Activated CD8-positive, alpha-beta memory T cell treated with anti-CD3 and anti-CD28 coated beads, Interleukin-2, amount 50 U/mL, for 1 hour (primary cell): Measurements from ENCODE around the gene RAET1L.
A peak's percentile ranks its signal among the peaks of the same experiment; 100 is the strongest.
"Not testable (repeated sequence)": the region's sequence is repeated elsewhere in the genome, so short reads cannot be mapped to it uniquely, and the experiment has no call there.

ENCODE experiments used
- DNase-seq: peaks from one replicate; pipeline ENCODE4 v3.0.0-alpha.2; 2020; ENCODE audit errors: extremely low read depth

RAET1L gene, protein sequence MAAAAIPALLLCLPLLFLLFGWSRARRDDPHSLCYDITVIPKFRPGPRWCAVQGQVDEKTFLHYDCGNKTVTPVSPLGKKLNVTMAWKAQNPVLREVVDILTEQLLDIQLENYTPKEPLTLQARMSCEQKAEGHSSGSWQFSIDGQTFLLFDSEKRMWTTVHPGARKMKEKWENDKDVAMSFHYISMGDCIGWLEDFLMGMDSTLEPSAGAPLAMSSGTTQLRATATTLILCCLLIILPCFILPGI

DNA sequence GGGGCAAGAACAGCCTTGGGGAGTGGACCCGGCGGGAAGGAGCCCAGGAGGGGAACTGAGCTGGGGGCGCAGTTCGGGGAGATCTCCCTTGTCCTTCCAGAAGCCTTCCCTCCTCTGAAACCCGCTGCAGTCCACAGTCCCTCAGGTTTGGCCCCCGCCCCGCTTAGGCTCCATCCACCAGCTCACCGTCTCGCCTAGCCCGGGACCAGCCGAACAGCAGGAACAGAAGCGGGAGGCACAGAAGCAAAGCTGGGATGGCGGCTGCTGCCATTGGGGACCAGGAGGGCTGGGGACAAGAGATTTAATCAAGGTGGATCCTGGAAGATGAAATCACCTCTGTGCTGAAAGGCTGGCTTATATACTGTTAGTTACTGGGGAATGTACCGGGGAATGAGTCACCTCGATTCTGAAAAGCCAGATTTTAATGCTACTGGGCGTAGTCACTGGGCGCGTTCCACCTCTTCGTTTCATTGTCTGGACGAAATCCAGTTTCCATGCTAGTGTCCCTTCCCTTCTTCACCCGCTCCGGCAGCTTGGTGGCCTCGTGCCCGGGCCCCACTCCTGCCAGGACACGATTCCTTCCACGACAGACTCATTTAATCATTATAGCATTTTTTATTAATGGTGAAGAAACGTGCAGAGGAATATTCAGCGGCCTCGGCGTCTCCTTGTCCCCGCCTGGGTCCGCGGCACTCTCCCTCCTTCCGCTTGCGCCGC lies at the start of gene RAET1L:
RAET1L (minus strand) TSS at position 332 of the 717 bp plus-strand sequence; CDS start at position 271, 61 bp downstream.
- no peak for DNase-seq

DNA sequence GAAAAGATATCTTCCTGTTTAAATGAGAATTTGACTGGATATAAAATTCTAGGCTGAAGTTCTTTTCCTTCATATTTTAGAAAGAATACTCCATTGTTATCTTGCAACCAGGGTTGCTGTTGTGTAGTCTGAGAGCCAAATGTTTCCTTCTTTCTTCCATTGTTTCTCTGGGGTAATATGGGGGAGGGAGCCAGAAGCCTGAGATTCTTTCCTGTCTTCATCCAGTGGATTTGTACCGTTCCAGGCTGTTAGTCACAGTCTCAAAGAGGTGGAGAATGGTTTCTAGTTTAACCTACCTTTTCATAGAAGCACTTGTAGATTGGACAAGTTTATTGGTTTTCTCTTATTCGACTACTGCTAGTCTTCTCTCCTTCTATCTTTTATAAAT lies 49.7 kb upstream of the RAET1L start:
- no peak for DNase-seq

DNA sequence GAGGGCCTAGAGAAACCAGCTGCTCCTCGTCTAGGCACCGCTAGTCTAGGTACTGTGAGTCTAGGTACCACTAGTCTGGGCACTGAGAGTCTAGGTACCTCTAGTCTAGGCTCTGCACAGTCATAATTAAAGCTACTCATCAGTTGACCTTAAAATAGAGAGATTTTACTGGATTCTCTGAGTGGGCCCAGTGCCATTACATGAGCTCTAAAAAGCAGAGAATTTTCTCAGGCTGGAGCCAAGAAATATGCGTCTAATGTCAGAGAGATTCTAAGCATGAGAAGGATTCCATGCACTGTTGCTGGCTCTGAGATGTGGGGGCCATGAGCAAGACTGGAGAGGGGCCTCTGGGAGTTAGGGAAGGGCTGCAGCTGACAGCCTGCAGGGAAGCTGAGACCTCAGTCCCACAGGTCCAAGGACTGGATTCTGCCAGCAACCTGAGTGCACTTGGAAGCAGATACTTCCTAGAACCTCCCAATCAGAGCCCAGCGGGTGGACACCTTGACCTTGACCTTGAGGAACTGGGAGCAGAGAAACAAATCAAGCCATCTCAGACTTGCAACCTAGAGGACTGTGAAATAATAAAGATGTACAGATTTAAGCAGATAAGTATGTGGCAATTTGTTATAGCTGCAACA lies 49.2 kb upstream of the RAET1L start:
- DNase-seq: not testable (repeated sequence)

DNA sequence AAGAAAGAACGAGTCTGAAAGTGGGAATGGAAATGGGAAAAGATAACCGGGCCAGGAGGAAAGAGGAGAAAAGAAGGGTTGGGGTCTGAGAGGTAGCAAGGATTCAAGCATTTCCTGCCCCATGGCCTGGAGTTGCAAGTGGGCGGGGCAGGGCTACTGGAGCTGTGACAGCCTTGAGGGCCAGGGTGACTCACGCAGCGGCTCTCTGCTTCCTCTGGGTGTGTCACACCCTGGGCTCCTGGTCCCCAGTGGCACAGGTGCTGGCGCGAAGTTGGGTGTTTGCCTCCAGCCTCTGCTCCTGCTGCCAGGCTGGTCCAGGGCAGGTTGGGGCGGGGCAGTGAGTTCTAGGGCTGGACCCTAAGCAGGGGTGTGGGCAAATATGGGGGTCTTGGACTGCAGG lies 46.9 kb upstream of the RAET1L start:
- no peak for DNase-seq

DNA sequence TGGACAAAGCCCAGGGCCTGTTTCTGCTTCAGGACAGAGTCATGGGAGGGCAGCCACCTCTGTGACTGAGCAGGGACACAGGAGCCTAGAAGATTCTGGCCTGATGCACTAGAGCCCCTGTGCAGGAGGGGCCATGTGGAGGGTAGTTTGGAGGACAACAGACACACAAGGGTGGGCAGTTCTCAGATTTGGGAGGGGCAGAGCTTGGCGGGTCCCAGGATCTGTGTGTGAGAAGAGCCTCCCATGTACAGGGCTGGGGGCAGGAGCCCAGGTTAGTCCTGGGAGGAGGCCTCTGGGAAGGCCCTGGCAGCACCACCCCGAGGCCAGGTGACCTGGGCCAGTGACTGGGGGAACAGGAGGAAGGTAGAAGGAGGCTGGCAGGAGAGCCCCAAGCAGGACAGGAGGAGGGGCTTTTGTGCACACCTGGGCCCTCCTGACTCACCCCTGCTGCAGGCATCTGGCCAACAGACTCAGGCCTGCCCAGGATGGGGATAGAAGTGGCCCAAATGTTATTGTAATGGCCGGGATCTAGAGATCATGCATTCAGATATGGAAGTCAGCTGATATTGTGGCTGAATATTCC lies 45.0 kb upstream of the RAET1L start:
- no peak for DNase-seq

DNA sequence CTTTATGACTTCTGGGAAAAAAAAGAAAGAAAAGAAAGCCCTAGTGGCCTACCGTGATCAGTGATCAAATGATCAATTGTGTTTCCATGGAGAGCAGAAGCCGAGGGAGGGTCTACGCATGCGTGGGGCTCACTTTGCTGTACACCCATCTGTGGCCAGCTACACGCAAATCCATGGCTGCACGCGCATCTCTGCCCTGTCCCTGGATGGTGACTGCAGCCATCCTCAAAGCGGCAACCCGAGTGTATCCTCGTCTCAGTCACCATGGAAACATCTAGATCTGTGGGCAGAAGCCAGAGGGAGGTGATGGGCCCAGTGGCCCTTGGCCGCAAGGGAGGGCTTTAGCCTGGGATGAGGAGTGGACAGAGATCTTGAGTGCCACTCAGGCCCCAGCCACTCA lies 44.4 kb upstream of the RAET1L start:
- DNase-seq: no peak

DNA sequence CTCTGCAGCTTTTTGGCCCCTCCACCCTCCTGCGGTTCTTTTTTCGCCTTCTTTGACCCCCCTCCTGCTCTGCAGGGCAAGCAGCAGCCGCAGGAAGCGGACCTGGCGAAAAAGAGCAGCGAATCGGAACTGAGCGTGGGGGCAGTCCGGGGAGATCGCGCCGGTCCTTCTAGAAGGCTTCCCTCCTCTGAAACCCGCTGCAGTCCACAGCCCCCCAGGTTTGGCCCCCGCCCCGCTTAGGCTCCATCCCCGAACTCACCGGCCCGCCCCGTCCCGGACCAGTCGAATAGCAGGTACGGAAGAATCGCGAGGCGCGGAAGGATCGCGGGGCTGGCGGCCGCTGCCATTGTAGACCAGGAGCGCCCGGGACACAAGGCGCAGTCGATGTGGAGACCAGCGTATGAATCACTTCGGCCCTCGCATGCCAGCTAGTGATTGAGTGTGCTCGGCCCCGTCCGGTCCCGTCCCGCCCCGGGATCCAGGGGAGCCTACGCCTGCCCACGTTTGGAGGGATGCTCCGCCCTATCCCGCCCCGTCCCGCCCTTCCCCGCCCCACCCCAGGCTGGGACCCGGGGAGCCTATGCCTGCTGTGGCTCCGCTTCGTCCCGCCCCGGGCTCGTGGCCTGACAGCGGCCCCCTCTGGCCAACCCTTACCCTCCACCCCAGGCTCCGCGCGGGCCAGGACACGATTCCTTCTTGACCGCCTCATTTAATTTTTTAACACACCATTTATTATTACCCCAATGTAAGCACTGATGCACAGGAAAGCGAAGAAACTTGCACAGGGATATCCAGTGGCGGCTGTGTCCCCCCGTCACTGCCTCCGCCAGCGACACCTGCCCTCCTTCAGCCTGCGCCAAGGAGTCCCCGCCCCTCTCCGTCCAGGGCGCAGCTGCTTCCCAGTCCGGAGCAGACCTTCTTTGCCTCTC lies 43.7 kb upstream of the RAET1L start, which contains the start of gene ULBP3:
ULBP3 (minus strand) TSS at position 402 of the 929 bp plus-strand sequence; CDS start at position 347, 55 bp downstream.
- peak; percentile 18 for DNase-seq

DNA sequence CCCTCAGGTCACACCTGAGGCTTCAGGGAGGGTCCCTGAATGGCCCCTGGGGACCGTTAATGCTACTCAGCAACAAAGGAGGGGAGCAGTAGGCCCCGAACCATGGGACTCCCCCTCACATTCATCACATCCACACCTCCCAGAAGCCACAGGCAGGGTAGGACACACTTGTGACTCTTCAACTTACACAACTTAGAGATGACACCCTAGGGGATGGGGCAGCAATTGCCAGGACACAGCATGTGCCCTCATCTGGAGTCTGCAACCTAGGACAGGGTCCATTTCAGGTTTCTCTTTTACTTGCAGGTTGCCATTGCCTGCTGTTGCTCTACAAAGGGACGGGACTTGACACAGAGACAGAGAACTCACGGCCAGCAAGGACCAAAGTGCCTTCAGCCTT lies 42.8 kb upstream of the RAET1L start:
- no peak for DNase-seq

DNA sequence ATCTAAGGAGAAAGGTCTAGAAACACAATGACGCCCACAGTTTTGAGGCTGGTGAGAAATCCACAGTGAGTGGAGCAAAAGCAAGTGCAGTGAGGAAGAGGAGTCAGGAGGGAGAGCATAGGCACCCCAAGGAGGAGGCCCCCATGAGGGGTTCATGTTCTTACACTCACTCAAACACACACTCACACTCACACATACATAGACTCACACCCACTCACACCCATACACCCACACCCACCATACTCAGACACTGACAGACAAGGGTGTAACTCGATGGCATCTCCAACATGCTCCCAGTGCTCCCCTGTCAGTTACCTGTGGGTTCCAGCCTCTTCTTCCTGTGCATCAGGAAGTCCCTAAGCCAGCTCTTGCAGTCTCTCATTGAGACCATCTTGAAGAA lies 39.8 kb upstream of the RAET1L start:
- no peak for DNase-seq

DNA sequence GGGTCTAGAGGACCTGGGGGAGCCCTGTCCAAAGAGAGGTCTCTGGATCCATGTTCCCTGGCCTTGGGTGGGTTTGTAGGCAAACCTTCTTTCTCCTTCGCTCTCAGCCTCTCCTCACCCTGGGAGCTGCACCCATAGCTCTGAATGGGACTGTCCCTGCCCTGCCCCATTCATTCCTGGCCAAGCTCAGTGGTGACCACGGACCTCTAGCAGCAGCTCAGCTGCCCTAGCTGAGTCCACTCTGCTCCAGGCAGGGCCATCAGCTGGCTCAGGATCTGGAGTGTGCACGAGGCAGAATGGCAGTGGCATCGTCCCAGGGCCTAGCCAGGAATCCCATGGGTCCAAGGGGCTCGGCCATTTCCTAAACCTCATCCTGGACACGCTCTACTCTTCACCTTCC lies 38.3 kb upstream of the RAET1L start:
- no peak for DNase-seq

DNA sequence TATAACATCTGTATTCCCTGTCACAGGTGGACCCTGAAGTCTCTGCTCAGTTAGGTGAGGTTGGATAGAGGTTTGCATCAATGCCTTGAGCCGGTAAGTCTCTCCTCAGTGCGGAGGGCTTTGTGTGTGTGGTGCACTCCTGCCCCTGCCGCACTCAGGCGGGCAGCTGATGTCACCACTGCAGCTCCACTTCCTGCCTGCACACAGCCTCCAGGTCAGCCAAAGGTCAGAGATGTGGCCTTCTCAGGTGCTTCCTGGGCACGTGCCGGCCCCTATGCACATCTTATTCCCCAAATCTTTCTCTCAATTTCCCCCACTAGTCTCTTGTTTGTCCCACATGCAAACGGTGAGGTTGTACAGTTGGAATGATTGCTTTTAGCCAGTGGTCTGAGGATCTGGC lies 34.6 kb upstream of the RAET1L start:
- DNase-seq: not testable (repeated sequence)

DNA sequence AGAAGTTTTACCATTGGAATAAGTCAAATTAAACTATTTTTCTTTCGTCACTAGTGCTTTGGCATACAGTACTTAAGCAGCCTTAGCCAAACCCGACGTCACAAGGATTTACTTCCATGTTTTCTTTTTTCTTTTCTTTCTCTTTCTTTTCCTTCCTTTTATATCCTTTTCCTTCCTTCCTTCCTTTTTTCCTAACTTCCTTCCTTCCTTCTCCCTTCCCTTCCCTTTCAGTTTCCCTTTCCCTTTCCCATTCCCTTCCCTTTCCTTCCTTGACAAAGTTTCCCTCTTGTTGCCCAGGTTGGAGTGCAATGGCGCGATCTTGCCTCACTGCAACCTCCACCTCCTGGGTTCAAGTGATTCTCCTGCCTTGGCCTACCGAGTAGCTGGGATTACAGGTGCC lies 33.7 kb upstream of the RAET1L start:
- DNase-seq: no peak

DNA sequence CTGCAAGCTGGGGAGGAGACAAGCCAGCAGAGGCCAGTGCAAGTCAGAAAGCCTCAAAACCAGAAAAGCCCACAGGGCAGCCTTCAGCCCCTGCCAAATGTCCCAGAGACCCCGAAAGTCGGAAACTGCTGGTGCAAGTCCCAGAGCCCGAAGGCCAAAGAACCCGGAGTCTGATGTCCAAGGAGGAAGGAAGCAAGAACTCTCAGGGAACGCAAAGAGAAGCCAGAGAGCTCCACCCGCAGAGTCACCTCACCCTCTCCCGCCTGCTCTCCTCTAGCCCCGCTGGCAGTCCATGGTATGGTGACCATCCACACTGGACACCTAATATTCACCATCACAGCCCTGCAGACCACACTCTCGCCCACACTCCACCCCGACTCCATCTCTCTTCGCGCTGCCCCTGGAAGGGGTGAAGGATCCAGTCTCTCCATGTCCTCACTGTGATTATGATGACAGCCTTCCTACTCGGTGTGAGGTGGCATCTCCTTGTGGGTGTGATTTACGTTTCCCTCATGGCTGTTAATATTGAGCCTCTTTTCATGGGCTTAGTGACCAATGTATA lies 33.0 kb upstream of the RAET1L start:
- no peak for DNase-seq

DNA sequence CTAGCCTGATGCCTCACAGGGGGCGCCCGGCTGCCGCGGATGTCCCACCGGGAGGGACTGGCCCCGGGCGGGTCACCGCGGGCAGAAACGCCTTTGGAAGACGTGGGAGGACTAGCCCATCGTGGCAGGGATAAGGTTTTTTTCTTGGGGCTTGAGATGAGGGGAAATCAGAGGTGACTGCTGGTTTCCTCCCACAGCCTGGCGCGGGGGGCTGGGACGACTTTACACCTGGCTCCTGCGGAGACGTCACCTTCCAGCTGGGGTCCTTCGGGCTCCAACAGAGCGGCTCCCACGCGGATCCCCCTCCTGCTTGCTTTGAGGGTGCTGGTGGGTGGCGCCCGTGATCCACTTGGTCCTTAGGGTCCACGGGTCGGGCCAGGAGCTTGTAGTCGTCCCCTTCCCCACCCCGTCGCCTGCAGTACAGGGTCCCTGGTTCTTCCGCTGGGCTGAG lies 32.2 kb upstream of the RAET1L start:
- no peak for DNase-seq

DNA sequence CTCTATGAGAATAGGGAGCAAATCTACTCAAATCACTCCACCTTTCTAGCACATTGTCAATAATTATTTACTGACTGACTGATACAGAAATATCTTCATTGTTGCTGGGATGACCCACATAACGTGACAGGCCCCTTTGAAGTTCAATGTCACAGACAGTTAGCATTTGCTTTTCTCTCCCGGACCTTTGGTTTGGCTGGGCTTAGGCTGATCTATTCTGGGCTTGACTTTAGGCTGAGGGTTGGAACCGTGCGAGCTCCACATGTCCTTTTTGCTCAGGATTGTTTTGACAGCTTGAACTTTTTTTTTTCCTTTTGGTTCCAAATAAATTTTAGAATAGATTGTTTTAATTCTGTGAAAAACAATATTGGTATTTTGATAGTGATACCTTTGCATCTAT lies 31.6 kb upstream of the RAET1L start:
- no peak for DNase-seq

DNA sequence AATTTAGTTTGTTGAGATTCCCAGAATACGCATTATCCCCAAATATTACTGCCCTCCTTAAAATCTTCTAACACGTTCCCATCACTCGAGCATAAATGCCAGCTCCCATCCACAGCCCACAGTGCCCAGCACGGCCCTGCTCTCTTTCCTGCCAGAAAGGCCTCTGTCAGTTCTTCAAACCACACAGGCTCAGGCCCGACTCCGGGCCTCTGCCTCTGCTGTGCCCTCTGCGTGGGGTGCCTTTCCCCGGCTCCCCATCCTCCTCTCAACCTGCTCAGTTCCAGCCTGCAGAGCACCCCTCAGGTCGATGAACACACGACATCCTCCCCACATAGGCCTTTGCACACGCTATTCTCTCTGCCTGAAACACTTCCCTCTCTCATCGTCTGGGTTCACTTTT lies 30.8 kb upstream of the RAET1L start:
- DNase-seq: no peak

DNA sequence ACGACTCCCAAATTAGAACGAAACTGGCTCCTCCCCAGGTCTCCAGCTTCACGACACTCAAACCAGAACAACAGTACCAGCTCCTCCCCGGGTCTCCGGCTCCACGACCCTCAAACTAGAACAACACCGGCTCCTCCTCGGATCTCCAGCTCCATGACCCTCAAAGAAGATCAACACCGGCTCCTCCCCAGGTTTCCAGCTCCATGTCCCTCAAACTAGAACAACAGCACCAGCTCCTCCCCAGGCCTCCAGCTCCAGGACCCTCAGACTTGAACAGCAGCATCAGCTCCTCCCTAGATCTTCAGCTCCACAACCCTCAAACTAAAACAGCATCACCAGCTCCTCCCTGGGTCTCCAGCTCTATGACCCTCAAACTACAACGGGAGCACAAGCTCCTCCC lies 29.8 kb upstream of the RAET1L start:
- DNase-seq: no peak

DNA sequence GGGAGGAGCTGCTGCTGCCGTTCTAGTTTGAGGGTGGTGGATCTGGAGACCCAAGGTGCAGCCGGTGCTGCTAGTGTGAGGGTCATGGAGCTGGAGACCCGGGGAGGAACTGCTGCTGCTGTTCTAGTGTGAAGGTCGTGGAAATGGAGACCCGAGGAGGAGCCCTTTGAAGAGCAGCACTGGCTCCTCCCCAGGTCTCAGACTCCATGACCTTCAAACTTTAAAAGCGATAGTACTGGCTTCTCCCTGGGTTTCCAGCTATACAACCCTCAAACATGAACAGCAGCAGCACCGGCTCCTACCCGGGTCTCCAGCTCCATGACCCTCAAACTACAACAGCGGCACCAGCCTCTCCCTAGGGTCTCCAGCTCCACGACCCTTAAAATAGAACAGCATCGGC lies 28.1 kb upstream of the RAET1L start:
- no peak for DNase-seq

DNA sequence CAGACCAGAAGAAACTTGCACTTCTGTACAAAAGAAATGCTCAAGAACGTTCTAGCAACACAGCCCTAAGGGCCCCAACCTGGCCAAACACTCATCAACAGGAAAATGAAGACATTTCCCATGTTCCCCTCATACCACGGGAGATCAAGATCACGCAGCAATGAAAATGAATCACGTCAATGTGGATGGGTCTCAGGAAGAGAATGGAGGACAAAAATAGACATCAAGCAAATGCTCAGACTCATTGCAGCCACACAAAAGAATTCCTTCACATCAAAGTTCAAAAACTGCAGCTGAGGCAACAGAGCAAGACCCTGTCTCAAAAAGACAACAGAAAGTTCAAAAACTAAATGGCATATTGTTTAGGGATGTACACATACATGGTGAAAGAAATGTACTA lies 25.5 kb upstream of the RAET1L start:
- DNase-seq: no peak

DNA sequence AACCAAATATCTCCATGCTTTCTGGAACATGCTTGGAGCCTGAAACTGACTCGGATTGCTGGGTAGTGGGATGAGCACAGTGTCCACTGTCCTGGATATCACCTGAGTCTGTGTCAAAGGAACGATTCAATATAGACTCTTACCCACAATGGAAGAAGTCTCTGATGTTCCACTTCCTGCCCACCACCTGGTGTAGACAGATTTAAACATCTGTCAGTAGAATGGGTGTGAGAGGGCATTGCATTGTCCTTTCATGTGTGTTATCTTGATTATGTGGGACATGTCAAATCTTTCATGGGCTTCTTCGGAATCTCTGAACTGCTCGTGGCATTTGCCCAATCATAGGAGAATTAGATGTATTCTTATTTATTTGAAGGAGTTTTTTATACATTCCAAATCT lies 22.8 kb upstream of the RAET1L start:
- DNase-seq: no peak

DNA sequence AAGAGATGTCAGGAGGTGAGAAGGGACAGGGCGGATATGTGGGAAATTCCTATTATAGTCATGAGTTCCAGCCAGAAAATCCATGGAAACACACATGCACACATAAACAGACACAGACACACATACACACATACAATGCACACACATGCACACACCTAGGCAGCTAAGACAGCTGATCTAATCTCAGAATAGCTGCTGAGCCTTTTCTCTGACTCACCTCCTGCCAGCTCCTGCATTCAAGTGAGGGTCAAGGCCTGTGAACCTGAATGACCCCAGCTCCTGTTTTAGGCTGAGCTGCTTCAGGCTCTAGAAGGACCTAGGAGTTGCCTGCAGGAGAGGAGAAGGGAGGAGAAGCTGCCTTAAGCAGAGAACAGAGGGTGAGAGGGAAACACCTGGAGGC lies 21.6 kb upstream of the RAET1L start:
- no peak for DNase-seq
